Measurements from ENCODE around the gene ZNF343.
A peak's percentile ranks its signal among the peaks of the same experiment; 100 is the strongest.

ZNF343 gene

DNA sequence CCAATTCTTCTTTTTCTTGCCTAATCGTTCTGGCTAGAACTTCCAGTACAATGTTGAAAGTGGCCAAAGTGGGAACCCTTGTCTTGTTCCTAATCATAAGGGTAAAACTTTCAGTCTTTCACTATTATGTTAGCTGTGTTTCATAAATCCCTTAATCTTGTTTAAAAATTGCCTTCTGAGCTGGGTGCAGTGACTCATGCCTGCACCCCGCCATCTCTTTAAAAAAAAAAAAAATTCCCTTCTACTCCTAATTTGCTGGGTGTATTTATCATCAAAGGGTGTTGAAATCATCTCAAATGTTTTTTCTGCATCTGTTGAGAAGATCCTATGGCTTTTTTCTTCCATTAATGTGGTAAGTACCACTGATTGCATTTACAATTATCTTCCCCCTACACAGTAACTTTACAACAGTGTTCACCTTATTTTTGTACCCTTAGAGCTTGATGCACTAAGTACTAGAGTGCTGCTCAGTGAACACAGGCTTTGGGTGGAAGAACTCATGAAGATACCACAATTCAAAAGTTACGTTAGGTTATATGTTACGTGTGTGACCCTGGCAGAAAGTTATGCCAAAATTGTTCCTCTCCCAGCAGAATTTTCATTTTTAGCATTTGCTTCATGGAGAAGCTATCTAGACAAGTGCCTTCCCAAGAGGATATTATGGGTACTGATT is 47.8 kb downstream of the ZNF343 start:
- TF ChIP-seq, protein P1, sequence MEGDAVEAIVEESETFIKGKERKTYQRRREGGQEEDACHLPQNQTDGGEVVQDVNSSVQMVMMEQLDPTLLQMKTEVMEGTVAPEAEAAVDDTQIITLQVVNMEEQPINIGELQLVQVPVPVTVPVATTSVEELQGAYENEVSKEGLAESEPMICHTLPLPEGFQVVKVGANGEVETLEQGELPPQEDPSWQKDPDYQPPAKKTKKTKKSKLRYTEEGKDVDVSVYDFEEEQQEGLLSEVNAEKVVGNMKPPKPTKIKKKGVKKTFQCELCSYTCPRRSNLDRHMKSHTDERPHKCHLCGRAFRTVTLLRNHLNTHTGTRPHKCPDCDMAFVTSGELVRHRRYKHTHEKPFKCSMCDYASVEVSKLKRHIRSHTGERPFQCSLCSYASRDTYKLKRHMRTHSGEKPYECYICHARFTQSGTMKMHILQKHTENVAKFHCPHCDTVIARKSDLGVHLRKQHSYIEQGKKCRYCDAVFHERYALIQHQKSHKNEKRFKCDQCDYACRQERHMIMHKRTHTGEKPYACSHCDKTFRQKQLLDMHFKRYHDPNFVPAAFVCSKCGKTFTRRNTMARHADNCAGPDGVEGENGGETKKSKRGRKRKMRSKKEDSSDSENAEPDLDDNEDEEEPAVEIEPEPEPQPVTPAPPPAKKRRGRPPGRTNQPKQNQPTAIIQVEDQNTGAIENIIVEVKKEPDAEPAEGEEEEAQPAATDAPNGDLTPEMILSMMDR (conservative IDR thresholded peaks at IDR 0.05; ENCODE audit: low read length), result no peak
- no peak for DNase-seq (ENCODE audit: low read depth)
- H3K4me3 ChIP-seq (ENCODE audit: low read length), result no peak overlapping the region

DNA sequence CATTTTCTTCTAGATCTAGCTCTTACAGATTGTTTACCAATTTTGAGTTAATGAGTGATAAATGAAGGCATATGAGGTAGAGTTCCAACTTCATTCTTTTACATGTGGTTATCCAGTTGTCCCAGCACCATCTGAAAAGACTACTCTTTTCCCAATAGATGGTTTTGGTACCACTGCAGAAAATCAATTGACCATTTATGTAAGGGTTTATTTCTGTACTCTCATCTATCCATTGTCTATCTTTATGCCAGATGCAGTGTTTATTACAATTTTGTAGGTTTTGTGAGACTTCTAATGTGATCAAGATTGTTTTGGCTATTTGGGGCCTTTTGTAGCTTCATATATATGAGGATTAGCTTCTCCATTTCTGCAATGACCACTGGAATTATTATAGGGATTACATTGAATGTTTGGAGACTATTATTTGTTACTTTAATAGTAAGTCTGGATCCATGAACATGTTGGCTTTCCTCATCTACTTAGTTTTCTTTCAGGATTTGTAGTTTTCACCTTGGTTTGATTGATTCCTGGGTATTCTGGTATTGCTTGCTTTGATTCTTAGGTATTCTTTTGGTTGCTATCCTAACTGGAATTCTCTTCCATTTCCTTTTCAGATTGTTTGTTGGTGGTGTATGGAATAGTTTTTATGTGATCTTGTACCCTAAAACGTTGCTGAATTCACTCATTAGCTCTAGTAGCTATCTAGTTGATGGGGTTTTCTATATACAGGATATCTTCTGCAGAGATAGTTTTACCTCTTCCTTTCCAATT is 48.5 kb downstream of the ZNF343 start:
- DNase-seq (ENCODE audit: low read depth), result no peak
- TF ChIP-seq, protein P1 (conservative IDR thresholded peaks at IDR 0.05; ENCODE audit: low read length), result no peak
- H3K4me3 ChIP-seq (ENCODE audit: low read length), result no peak overlapping the region

DNA sequence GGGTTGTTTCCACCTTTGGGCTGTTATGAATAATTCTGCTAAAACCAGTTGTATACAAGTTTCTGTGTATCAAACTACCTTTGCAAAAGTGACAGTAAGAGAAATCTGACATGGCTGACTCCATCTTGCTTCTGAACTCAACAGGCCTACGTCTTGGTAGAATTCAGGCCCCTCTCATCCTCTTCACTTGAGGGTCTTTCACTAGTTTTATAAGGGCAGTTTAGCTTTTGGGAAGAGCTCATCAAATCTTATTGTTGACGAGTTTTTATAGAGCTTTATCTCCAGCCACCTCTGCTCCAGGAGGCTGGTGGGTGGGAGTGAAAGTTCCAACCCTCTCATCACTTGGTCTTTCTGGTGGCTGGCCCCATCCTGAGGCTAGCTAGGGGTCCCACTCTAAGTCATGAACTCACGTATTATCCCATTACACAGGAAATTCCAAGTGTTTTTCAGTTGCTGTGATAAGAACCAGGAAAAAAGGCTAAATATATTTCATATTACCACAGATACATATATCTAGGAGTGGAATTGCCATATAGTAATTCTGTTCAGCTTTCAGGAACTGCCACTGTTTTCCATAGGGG is 49.7 kb downstream of the ZNF343 start:
- no peak for DNase-seq (ENCODE audit: low read depth)
- TF ChIP-seq, protein P1 (conservative IDR thresholded peaks at IDR 0.05; ENCODE audit: low read length), result no peak
- H3K4me3 ChIP-seq (ENCODE audit: low read length), result no peak overlapping the region

DNA sequence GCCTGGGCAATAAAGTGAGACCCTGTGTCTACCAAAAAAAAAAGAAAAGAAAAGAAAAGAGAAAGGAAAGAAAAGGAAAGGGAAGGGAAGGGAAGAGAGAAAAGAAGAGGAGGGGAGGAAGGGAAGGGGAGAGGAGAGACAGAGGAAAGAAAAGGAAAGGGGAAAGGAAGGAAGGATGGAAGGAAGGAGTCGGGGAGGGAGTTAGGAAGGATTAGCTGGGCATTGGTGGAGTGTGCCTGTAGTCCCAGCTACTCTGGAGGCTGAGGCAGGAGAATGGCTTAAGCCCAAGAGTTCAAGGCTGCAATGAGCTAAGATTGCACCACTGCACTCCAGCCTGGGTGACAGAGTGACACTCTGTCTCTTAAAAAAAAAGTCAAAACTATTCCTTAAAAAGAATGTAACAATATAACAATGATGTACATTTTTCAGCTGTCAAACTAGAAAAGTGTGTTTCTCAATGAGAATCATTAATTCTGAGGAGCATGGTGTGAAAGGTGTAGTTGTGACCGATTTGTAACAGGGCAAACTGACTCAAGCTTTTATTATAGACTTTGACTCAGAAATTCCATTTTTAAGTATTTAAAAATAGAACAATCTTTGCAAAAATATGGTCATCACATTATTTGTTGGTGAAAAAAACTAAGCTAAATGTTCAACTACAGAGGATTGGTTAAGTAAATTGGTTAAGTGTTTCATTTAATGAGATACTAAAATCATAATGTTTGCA is 52.8 kb downstream of the ZNF343 start:
- no peak for DNase-seq (ENCODE audit: low read depth)
- TF ChIP-seq, protein P1 (conservative IDR thresholded peaks at IDR 0.05; ENCODE audit: low read length), result no peak
- H3K4me3 ChIP-seq (ENCODE audit: low read length), result no peak overlapping the region

DNA sequence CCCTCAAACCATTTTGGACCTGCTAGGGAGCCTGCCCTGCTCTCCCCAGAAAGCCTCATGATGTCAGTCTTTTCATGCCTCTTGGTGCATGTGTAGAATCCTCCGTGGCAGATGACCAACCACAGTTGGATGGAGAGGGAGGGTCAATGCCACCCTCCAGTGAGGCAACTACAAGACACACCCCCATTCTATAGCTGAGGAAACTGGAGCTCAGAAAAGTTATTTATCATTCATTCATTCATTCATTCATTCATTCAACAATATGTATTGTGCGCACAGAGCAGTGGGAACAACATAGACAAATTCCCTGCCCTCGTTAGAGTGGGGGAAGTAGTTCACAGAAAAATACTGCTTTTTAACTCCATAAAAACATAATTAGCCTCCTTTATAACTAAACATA is 54.9 kb downstream of the ZNF343 start:
- no peak overlapping the region for H3K4me3 ChIP-seq (ENCODE audit: low read length)
- DNase-seq (ENCODE audit: low read depth), result no peak
- TF ChIP-seq, protein P1 (conservative IDR thresholded peaks at IDR 0.05; ENCODE audit: low read length), result no peak

DNA sequence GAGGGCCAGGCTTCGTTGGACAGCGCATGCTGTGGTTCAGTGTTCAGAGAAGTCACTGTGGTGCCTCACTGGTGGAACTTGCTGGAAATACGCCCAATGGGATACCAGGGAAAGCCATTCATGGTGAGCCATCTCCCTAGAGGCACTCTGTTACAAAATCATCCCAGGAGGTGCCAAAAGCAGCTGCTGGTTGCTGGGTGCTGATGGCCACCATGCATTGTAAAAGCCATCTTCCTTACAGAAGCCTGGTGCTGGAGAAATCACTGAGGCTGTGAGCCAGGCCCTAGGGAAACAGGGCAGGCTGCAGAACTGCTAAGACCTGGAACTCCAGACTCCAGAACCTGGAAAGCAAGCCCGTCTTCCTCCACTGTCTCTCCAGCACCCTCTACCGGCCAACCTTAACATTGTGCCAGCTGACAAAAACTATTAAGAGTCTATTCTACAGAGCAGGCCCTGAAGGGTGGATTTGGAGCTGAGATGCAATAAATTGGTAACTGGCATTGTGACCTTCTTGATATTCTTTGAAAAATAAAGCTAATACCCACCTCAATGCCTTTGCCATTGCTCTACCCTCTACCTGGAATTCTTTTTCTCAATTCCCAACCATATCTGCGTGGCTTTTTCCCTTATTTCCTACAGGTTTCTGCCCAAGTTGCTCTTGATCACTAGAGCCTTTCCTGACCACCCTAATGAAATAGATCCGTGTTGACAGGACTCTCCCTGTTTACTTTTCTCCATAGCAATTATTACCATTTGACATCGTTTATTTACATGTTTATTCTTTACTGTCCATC is 56.6 kb downstream of the ZNF343 start:
- H3K4me3 ChIP-seq (ENCODE audit: low read length), result no peak overlapping the region
- peak; percentile 81 for DNase-seq (ENCODE audit: low read depth)
- TF ChIP-seq, protein P1 (conservative IDR thresholded peaks at IDR 0.05; ENCODE audit: low read length), result peak; percentile 95

All from AG10803 (cell line).